Cerebellar cortex (tissue), 1 donor: Measurements from ENCODE around the gene CNNM3.
A peak's percentile ranks its signal among the peaks of the same experiment; 100 is the strongest.

Experiments used
- DNase-seq: peaks from one replicate; pipeline ENCODE4 v3.0.0-alpha.2; 2015; ENCODE audit warnings: low spot score

The CNNM3 gene

DNA sequence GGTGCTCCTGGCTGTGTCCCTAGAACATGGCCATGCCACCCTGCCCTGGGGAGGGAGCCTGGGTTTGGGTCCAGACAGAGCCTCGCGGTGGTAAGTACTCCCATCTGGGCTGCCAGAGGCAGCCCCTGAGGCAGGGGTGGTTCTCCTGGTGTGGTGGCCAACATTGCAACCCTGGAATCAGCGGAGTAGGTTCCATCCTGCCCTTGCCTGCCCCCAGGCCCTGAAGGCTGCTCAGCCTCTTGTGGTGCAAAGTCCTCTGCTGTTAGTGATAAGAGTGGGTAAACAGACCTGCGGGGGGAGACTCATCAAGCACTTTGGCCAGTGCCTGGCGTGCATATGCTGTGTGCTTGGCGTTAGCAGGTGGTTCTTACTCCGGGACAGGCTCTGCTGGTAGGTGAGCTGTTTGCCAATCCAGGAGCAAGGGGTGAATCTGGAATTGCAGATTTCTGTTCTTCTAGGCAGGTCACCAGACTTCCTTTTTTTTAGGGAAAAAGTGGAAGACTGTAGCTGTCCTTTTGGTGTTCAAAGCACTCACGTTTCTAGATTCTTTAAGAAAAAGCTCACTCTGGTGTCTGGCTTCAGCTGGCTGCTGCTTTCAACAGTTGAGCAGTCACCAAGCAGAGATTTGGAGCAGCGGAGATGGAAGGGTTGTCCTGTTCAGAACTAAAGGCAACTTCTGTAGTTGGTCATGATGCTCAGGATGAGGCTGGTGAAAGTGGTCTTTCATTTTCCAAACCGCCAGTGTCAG lies 3.2 kb downstream of the CNNM3 start:
- DNase-seq, result peak; percentile 89

DNA sequence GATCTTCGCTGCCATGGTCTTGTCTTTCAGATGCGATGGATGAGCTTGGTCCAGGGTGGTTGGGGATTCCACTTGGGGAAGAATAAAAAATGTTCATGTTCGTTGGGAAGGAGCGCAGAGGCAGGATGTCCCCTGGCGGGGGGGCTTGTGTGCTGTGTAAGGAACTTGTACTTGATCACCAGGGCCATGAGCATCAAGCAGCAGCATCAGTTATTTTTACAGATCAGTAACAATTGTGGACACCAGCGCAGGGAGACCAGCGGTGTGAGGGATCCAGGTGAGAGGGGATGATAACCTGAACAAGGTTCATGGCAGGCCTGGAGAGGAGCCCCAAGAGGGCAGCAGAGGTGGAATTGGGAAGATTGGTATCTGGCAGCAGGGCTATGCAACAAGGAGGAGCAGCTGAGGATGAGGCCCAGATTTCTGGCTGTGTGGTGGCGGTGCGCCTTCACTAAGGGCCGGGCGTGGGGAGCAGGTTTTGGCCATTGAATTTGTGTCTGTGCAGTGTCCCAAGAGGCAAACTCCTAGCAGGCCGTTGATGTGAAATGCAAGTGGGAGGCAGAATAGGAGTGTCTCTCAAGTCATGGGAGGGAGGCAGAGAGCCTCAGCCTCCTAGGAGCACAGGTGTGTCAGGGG lies 3.9 kb downstream of the CNNM3 start:
- DNase-seq, result peak; percentile 37

DNA sequence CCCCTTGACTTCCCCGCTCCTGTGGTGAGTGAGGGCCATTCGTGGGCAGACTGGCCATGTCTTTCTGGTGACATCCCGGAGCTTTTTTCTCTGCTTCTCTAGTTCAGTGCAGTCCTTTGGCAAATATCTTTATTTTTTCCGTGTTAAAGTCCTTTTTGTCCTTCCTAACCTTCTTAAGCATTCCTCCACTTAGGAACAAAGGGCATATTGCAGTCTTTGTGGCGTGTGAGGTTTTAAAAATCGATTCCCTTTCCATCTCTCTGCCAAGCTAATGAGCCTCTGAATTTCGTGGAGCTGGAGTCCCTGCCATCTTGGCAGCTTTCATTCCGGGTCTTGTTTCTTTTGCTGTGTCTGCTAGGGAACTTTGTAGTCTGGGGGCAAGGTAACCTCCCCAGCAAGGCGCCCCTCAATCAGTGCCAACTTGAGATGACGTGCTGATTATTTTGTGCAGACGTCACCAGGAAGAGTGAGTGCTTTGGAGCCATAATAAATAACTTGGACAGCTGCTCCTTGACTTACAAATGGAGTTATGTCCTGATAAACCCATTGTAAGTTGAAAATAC lies 5.1 kb downstream of the CNNM3 start:
- no peak for DNase-seq

DNA sequence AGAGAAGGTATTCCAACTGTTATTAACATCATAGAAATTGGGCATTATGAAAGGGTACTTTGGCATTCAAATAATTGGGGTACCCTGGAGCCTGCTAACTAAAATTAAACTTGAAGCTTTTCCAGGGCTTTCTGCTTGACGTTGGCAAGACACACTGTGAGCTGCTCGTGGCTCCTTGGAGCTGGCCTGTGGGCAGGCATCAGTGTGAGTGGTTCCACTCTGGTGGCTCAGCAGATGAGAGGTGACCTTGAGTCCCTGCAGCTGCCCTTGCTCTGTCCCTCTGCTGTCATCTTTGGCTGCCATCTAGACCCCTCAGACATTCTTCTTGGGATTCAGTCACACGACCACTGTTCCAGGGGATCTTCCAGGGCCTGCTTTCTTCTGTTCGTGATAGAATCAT lies 6.7 kb downstream of the CNNM3 start:
- no peak for DNase-seq

DNA sequence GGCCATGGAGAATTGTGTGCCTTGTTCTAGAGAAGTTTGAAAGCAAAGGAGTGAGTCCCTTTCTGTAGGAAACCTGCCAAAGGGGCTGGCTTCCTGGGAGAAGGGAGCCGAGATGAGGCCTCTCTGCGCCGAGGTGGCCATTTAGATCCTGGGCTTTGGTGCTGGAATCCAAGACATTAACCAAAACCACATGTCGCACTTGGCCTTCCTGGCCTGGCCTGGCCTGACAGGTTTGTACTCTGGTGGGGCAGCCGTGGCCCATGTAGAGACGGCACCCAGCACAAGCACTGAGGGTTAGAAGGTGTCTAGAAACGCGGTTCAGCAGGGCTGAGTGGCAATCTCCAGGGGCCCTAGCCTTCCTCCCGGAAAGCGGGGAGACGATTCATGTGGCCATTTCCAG lies 7.1 kb downstream of the CNNM3 start:
- no peak for DNase-seq

DNA sequence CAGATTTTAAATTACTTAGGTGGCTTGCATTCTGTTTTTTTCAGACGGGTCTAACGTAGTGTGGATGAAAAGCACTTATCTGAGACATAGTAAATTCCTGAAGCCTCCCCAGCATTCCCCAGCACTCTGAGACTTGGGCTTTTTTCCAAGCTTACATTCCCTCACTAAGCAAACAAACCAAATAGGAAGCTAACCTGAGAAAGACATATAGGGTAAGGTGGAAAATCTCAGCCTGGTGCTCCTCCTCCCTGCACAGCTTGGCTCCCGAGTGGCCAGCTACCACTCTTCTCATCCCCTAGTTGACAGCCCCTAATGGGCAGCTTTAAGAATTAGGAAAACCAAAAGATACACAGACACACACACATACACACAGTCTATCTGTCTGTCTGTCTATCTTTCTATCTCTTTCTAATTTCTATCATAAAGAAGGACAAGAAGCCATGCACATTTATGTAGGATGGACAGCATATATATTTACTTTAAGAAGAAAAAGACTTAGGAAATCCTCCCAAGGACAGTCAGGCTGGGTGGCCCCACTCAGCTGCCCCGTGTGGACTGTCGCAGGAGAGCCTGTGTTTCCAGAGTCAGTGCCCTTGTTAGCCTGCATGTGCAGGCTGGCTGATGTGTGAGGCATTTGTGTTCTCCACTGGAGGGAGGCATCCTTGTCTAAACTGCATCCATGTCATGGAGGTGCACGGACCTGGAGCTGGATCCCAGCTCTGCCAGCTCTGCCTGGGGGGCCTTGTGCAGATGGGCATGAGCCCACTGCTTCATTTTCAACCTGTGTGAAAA lies 8.2 kb downstream of the CNNM3 start:
- no peak for DNase-seq

DNA sequence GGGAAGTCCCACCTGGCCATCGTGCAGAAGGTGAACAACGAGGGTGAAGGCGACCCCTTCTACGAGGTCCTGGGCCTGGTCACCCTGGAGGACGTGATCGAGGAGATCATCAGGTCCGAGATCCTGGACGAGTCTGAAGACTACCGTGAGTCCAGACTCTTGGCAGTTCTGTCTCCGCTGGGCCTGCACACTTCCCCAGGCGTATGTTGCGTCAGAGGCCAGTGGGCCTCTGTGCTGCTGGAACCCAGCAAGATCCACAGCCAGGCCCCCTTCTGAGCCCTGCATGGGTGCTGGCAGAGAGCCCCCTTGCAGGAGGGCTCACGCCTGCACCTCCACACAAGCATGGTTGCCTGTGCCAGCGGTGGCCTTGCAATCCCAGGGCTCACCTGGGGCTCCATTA lies 9.0 kb downstream of the CNNM3 start:
- DNase-seq, result no peak

DNA sequence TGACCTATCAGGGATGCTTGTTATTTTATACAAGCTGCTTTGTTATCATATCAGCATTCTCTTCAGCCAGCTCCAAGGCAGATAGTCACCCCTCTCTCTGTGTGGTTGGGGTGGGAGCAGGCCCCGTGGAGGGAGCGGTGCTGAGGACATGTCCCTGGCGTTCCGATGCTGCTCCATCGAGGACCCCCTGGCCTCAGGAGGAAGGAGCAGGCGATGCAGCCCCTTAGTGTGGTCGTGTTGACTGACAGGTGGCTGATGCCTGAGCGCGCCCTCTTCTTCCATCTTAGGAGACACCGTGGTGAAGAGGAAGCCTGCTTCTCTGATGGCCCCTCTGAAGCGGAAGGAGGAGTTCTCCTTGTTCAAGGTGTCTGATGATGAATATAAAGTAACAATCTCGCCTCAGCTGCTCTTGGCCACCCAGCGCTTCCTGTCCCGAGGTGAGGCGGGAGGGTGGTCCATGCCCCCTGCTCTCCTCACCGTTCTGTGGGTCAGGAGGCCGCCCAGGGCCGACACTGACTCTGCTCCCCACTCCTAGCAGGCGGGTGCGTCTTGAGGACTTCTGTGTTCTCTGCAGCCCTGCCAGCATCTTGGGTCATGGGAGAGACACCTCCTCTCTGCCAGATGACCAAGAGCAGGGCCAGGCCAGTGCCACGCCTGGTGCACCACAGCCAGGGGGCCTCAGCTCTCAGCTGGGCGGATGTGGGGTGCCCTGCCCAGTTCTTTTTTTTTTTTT lies 10.6 kb downstream of the CNNM3 start:
- DNase-seq, result no peak

DNA sequence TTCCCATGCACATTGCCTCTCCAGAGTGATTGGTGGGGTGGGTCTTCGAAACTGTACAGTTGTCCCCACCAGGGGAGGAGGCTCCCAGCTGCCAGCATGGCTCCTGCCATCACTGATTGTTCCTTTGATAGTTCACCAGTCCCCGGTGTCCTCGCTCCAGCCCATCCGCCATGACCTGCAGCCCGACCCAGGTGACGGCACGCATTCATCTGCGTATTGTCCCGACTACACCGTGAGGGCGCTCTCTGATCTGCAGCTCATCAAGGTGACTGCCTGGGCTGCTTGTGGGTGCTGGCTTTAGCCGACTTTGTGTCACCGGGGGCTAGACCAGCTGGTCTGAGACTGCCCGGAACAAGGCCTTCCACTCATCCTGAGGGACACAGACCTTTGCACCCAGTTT lies 12.4 kb downstream of the CNNM3 start:
- no peak for DNase-seq

DNA sequence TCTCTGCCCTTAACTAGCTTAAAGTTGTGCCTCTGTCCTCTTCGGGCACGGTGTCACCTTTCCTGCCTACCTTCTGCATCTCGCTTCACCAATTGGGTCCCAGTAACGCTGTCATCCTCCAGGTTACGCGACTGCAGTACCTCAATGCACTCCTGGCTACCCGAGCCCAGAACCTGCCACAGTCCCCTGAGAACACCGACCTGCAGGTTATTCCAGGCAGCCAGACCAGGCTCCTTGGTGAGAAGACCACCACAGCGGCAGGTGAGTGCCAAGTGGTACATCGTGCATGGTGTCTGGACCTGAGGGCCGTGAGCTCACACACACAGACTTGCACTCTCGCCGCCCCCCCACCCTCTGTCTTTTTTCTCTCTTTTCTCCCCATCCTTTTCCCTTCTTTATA lies 12.8 kb downstream of the CNNM3 start:
- DNase-seq, result no peak

DNA sequence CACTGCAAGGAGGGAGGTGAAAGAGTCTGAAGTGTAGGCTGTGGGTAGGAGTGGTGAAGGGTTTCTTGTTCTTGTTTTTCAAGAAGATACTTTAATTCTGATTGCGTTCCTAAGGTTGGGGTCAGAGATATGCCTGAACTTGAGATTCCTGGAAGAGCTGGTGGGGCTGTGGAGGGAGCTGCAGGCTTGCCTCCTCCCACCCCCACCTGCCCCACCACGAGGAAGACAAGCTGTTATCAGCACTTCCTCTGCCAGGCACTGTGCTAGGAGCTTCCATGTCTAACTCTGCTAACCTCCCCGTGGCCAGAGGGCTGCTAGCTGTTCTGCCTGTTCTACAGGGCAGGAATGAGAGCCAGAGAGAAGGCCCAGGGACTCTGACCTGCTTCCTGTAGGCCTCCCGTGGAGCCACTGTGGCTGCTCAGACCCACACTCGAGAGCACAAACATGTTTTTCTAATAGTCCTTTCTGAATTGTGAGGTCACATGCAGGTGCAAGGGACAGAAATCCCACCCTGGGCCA lies 14.0 kb downstream of the CNNM3 start:
- peak; percentile 46 for DNase-seq

DNA sequence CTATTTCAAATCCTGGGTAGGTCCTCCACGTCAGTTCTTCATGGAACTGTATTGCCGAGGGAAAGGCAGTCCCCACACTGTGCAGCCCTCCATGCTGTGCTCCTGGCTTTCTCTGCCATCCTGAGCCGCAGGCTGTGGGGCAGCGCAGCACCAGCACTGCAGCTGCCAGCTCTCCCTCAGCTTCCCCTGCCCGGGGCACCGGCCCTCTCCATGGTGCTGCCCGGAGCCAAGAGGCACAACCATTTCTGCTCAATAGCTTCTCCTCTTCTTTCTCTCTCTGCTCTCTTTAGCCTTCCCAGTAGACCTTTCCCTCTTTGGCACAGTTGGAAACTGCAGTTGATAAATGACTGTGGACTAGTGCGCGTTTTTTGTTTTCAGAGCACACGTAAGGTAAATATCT lies 15.6 kb downstream of the CNNM3 start:
- DNase-seq, result peak; percentile 21

DNA sequence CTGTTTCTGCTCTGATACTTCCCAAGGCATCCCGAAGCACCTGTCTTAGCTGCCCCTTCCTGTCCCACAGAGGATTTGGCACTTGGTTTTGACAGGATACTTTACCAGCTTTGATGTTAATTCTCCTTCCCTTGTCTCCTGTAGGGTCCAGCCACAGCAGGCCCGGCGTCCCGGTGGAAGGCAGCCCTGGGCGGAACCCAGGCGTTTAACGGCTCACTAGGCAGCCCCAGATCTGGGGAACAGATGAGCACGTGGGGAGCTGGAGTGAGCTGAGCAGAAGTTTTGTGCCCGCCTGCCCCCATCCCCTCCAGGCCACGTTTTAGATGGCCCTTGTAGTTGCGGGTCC lies 16.3 kb downstream of the CNNM3 start:
- DNase-seq, result peak; percentile 34

DNA sequence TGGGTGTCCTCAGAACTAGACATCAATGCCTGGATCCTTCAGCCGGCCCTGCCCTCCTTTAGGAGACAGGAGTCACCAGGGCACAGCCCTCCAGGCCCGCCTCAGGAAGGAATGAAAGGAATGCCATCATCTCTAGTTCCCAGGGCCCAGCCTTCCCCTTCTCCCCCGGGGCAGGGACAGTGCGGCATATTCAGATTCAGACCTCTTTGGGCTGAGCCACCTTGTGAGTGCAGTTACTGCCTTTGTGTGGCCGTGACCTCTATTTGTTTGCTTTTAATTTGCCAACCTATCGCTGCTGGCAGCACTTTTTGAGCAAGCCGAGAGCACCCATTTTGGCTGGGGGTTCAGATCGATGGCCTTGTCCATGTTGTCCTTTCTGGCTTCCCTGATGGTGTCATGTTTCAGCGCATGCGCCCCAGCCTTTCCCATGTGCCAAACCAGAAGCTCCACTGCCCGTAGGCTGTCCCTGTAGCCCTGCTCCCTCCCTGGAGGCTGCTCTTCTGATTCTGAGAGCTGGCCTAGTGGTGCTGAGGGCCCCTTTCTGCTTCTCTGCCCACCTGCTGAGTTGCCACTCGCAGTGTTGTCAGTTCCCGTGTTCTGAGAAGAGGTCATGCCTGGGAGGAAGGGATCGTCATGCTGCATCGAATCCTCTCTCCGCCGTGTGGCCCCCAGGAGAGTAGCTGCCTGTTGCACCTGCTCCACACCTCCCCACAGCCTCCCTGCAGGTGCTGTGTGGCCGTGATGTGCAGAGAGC lies 16.9 kb downstream of the CNNM3 start:
- peak; percentile 60 for DNase-seq

DNA sequence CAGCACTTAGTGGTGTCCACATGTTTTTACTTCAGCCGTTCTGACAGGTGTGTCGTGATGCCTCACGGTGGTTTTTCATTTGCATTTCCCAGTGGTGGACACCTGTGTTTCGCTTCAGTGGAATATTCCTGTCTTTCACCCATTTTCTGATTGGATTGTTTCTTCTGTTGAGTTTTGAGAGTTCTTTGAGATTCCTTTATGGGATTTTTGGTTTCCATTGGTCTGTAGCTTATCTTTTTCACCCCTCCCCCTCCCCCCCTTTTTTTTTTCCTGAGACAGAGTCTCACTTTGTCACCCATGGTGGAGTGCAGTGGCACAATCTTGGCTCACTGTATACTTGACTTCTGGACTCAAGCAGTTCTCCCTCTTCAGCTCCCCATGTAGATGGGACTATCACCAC lies 19.8 kb downstream of the CNNM3 start:
- no peak for DNase-seq

DNA sequence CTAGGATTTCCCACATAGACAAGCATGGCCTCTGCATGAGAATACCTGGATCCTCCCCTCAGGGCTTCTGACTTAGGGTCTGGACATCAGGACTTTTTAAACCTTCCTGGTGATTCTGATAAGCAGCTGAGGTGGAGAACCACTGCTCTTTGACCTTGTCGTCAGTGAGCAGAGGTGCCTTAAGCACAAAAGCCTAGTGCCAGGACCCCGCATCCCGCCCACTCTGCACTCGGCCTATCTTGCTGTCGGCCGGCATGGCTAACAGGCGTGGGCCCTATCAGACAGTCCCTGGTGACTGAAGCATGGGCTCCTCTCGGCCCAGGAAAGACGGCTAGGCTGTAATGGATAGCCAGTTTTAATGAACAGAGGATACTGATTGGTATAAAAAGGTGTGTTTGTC lies 21.5 kb downstream of the CNNM3 start:
- no peak for DNase-seq

DNA sequence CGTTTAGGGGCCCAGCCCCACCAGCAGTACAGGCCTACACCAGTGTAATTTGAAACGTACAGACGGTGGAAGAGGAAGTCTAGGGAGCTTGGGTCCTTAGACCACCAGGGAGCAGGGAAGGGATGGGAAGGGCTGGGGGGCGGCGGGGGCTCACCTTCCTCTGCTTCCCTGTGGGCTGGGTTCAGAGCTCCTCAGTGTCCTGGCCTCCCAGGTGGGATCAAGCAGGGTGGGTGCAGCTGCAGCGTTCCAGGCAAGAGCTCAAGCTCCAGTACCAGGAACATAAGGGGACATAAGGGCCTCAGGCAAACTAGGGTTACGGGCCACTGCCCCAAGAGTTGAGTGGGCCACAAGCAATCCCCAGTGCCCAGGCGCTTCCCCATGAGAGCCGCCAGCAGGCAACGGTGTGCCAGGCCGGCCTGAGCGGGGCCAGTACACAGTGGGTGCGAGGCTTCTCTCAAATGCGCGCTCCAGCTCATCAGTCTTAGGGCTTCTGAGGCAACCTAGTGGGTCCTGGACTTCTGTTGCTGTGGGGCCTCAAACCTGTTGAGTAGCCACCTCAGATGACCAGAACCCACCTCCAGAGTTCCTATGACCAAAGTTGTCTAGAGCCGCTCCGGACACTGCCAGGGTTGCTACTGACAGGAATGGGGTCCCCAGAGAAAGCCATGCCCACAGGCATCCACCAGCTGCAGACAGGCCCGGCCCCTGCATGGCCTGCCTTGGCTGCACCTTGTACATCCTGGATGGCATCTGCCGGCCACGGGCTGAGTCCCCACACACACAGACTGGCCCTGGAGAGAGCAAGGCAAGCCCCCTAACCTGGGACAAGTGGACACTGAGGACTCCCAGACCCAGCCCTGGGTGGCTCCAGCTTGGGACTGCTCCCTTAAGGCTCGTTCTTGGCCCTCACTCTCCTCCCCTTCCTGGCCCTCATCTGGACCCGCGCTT lies 22.6 kb downstream of the CNNM3 start:
- DNase-seq, result no peak

DNA sequence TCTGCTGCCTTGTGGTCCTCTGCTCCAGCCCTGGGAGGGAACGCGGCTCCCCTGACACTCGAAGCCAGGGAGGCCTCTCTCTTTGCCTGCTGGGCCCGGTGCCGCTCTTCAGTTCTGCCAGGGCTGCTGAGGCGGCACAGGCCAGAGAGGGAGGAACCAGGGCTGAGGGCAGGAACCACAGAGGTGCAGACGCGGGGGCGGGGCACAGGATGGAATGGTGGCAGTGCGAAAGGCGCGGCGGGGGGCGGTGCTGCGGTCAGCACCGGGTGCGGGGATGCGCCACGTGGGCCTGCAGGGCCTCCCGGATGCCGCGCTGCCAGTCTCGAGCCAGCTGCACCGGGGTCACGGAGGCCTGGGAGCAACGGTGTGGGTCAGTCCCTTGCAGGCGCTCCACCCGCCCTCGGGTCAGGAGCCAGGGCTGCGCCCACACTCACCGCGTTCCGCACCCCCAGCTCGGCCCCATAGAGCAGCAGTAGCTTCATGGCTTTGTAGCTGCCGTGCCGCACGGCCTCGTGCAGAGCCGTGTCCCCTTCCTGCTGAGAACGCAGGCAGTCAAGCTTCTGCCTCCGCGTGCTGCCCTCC lies 23.3 kb downstream of the CNNM3 start:
- DNase-seq, result no peak
